Cerebellar cortex (tissue), 1 donor: ENCODE measurements around the gene SLC2A10.
"Not testable (repeated sequence)": the region's sequence is repeated elsewhere in the genome, so short reads cannot be mapped to it uniquely, and the experiment has no call there.

Experiments used
- DNase-seq: peaks from one replicate; pipeline ENCODE4 v3.0.0-alpha.2; 2015; ENCODE audit warnings: low spot score

Gene SLC2A10

GRCh38 chr20:46709459-46710152 lies at the start of gene SLC2A10:
SLC2A10 (plus strand) TSS chr20:46709649; CDS start chr20:46709737, 88 bp downstream.
- DNase-seq: no peak

GRCh38 chr20:46660487-46660886 lies 49.0 kb upstream of the SLC2A10 start:
- DNase-seq: no peak

- DNase-seq: no peak
Measured at GRCh38 chr20:46661659-46662058, 47.8 kb upstream of the SLC2A10 start.

DNA sequence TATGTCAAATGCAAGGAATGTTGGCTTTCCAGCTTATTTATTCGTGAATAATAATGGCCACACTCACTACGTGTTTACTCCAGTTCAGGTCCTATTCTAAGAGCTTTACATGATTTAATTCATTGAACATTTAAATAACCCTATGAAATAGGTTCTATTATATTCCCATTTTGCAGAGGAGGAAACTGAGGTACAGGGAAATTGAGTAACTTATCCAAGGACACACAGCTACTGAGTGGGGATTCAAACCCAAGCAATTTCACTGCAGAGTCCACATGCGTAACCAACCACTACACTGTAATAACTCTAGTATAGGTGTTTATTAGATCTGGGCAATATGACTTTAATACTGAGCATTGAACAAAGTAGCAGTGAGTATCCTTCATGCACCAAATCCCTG lies 45.9 kb upstream of the SLC2A10 start:
- DNase-seq: no peak

GRCh38 chr20:46665602-46666001 lies 43.8 kb upstream of the SLC2A10 start:
- no peak for DNase-seq

- no peak for DNase-seq
Measured at GRCh38 chr20:46666306-46666705, 43.1 kb upstream of the SLC2A10 start.

GRCh38 chr20:46666818-46667515 lies 42.5 kb upstream of the SLC2A10 start:
- DNase-seq: no peak

DNA sequence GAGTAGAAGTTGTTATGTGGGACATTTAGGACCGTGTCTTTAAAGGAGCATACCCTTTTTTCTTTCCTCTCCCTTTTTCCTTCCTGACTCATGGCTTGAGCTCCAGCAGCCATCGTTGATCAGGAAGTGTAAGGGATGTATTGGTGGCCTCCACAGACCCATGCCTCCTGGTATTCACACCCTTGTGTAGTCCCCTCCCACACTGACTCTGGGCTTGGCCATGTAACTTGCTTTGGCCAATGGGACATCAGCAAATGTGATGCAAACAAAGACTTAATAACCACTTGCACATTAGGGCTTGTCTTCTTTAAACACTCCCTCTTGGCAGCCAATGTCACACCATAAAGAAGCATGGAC lies 39.2 kb upstream of the SLC2A10 start:
- no peak for DNase-seq

DNA sequence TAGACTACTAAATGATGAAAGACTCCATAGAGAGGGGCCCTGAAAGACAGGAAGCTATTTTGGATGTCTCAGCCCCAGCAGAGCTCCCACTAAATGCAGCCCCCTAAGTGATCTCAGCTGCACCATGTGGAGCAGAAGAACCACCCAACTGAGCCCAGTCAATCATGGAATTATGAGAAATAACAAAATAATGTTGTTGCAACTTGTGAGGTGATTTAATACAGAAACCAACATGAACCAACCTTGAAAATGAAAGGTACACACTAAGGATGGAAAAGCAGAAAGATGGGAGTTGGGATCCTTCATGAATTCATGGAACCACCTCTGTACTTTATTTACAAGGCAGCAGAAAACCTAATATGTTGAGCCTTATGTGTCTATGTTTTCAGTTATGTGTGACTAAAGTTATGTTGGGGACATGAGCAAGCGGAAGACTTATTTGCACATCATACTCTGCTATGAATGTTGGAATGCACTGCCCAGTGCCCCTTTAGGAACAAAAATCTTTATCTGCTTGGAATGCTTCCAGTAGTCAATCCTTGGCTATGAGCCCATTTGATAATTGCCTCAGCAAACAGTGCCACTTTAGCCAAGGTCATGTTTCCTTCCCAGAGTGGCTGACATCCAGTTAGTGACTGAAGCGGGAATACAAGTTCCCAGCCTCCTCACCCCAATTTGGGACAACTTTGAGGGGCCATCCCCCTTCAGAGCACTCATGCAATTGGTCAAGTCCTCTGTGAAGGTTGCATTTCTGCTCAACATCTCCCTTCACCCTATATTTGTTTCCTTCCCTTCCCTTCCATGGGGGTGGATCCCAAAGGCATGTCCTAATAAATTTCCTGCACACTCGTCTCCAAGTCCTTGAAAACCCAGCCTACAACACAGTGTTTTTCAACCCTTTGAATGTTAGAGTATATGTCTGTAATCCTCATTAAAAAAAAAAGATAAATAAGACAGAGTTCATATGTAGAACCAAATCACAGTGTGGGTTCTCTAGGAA lies 38.6 kb upstream of the SLC2A10 start:
- no peak for DNase-seq

- no peak for DNase-seq
Measured at GRCh38 chr20:46671866-46672542, 37.4 kb upstream of the SLC2A10 start.

GRCh38 chr20:46672543-46673148 lies 36.8 kb upstream of the SLC2A10 start:
- DNase-seq: no peak

- DNase-seq: no peak
Measured at GRCh38 chr20:46673394-46674252, 35.8 kb upstream of the SLC2A10 start.

DNA sequence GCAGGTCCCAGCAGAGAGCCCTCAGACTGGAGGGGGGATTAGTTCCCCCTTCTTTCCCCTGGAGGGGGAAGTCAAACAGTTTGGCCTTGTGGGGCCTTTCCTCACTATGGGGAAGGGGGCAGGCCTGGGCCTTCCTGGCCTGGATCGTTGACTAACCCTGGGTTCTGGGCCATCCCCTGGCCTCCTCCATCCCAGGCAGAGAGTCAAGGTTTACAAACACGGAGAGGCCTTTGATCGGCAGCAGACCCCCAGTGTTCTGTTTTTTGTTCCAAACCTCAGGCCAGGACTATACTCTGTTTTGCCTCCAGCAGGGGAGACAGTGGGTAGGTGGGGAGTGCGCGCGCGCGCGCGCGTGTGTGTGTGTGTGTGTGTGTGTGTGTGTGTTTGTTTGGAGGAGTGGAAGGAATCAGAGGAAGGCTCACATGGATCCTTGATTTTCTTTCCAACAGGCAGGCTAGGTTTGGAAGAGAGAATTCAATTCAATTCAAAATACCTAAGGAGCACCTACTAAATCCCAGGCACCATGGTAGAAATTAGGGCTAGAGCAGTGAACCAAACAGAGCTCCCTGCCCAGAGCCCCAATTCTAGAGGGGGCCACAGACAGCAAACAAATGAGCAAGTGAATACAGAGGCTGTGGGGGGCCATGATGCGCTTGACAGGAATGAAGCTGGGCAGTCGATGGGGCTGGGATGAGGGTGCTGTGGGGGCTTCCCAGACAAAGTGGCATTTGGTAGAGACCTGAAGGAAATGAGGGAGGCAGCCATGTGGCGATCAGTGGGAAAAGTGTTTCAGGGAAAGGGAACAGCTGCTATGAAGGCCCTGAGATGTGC lies 35.0 kb upstream of the SLC2A10 start:
- no peak for DNase-seq

DNA sequence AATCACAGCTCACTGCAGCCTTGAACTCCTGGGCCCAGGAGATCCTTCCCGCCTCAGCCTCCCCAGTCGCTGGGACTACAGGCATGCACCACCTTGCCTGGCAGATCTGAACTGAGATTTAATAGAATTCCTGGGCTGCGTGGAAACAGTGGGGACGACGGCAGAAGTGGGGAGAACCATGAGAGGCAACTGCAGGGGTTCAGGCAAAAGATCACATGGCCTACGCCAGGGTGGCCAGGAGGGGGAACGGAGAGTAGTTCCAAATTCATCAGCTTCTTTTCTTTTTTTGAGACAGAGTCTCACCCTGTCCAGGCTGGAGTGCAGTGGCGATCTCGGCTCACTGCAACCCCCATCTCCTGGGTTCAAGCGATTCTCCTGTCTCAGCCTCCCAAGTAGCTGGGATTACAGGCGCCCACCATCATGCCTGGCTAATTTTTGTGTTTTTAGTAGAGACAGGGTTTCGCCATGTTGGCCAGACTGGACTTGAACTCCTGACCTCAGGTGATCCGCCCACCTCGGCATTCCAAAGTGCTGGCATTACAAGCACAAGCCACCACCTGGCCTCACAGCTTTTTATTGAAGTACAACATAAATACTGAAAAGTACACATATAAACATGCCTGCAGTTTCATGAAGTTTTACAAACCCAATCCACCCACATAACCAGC lies 32.7 kb upstream of the SLC2A10 start:
- DNase-seq: not testable (repeated sequence)

DNA sequence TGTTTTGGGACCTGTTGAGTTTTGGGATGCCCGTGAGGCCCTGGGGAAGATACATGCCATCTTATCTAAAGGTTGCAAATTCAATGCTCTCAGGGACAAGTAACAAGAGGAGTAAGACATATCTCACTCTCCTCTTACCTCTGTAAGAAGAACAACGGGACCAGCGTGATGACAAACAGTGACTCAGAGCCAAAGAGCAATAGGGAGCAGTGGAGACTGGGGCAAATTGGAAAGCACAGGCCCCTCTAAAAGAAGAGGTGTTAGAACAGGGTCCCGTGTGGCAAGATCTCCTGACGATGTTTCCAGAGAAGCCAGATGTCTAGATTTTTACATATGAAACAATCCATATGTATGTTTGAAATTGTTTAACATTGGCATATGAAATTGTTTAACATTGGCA lies 31.8 kb upstream of the SLC2A10 start:
- no peak for DNase-seq

DNA sequence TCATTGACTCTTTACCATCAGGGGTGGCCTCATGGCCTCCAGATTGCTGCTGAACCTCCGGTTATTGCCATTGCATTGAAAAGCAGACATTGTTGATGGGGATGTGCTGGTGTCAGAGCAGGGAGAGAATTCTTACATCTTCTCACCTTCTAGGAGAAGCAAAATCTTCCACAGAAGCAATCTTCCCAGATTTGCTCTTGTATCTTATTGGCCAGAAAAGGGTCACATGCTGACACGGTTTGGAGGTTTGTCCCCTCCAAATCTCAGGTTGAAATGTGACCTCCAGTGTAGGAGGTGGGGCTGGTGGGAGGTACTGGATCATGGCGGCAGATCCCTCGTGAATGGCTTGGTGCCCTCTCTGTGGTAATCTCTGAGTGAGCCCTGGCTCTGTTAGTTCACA lies 30.9 kb upstream of the SLC2A10 start:
- DNase-seq: no peak

GRCh38 chr20:46680684-46681031 lies 28.8 kb upstream of the SLC2A10 start:
- no peak for DNase-seq

- DNase-seq: peak; percentile 82
Measured at GRCh38 chr20:46681032-46681854, 28.2 kb upstream of the SLC2A10 start.
